Activated CD8-positive, alpha-beta memory T cell treated with anti-CD3 and anti-CD28 coated beads, Interleukin-2, amount 10 ng/mL, durations not matched to agents 7 days and 5 days (primary cell): ENCODE measurements around the gene SPRING1. TPM values are rescaled to one million over a fixed set of nuclear protein-coding genes. Genes with fewer than 3 reads are reported as not detected.
A peak's percentile ranks its signal among the peaks of the same experiment; 100 is the strongest.

Source experiments
- ATAC-seq: fragments of 150-1000 bp; cut with Tn5 transposase; one replicate; pipeline ENCODE4 v1.10.0; 2021; ENCODE audit warnings: moderate library complexity
- CTCF ChIA-PET: fragments of 350-600 bp; sonication (Branson Sonifier 250); formaldehyde crosslinking; loops from one replicate; lab custom pipeline; 2021; ENCODE audit warnings: antibody characterized with exemption; lab: Charles Lee
- DNase-seq: peaks from one replicate; pipeline ENCODE4 v3.0.0-alpha.2; 2020
- H3K27ac Mint-ChIP-seq: one replicate; pipeline ENCODE4 v1.8.0; 2021; ENCODE audit warnings: mild to moderate bottlenecking, mixed read lengths
- H3K27me3 Mint-ChIP-seq: one replicate; pipeline ENCODE4 v1.8.0; 2021; ENCODE audit warnings: mixed read lengths
- H3K36me3 Mint-ChIP-seq: one replicate; pipeline ENCODE4 v1.8.0; 2021; ENCODE audit warnings: mild to moderate bottlenecking, mixed read lengths
- H3K4me1 Mint-ChIP-seq: one replicate; pipeline ENCODE4 v1.8.0; 2021; ENCODE audit warnings: mixed read lengths
- H3K4me3 Mint-ChIP-seq: one replicate; pipeline ENCODE4 v1.8.0; 2021; ENCODE audit warnings: mild to moderate bottlenecking, moderate library complexity, mixed read lengths
- H3K9me3 Mint-ChIP-seq: one replicate; pipeline ENCODE4 v1.8.0; 2022; ENCODE audit warnings: low read depth, mixed read lengths
- total RNA-seq, 2 experiments: library from RNA; stranded (reverse); gene quantifications; one replicate each; pipeline ENCODE4 v1.2.3, GENCODE V29; 2021

Gene SPRING1
- total RNA-seq, 2 experiments from 2014 or later = 25.3 to 31.8 TPM

DNA sequence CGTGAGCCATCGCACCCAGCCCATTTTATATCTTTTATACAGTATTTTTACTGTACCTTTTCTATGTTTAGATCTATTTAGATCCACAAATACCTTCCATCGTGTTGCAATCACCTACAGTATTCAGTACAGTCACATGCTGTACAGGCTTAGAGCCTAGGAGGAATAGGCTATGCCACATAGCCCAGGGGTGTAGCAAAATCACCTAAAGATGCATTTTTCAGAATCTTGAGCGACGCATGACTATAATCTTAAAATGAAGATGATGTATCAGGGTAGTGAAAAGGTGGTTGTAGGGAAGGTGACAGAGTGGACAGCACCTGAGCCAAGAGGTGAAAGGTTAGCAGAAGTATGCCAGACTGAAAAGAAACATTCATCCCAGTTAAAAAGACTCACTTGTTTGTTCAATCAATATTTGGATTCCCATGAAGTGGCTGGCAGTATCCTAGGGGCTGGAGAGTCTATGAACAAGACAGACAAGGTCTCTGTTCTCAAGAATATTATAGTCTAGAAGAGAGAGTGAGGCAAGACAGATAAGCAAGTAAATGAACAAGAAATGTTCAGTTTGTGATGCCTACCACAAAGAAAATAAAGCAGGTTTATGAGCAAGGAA is 3.6 kb downstream of the SPRING1 start:
- Mint-ChIP-seq H3K4me1 (peaks cover 28% of the 10 kb centered on the region), H3K36me3 (peaks cover 16% of the 10 kb centered on the region), H3K27me3 (no peaks in the 10 kb centered on the region), H3K27ac (no peak overlapping the region), H3K9me3 (no peaks in the 10 kb centered on the region), H3K4me3 (no peak overlapping the region)
- ATAC-seq (no peak), DNase-seq (no peak)
- CTCF ChIA-PET = no interaction called here

- H3K27ac Mint-ChIP-seq = no peak overlapping the region
- H3K4me3 Mint-ChIP-seq = no peak overlapping the region
- H3K36me3 Mint-ChIP-seq = peaks cover 17% of the 10 kb centered on the region
- H3K27me3 Mint-ChIP-seq = no peaks in the 10 kb centered on the region
- ATAC-seq (no peak), DNase-seq (peak; percentile 30)
- peaks cover 20% of the 10 kb centered on the region for H3K4me1 Mint-ChIP-seq
- CTCF ChIA-PET = interaction anchor here (0.8 kb wide), 1 partner anchor 23 kb away, joined by 4 read pairs; no protein-coding TSS in a partner anchor
- no peaks in the 10 kb centered on the region for H3K9me3 Mint-ChIP-seq
These were observed 6.1 kb downstream of the SPRING1 start for GRCh38 chr12:116731801-116732200.

GRCh38 chr12:116727891-116728290 is 10.0 kb downstream of the SPRING1 start:
- CTCF ChIA-PET = interaction anchor here (0.9 to 2.6 kb wide), 2 partner anchors 10 to 19 kb away, joined by 3 to 12 read pairs; partner anchors contain the start of gene RNFT2
- Mint-ChIP-seq H3K27me3 (no peaks in the 10 kb centered on the region), H3K27ac (no peak overlapping the region), H3K9me3 (no peaks in the 10 kb centered on the region), H3K4me3 (no peak overlapping the region), H3K4me1 (peaks cover 4% of the 10 kb centered on the region), H3K36me3 (peaks cover 6% of the 10 kb centered on the region)
- DNase-seq (no peak), ATAC-seq (no peak)

DNA sequence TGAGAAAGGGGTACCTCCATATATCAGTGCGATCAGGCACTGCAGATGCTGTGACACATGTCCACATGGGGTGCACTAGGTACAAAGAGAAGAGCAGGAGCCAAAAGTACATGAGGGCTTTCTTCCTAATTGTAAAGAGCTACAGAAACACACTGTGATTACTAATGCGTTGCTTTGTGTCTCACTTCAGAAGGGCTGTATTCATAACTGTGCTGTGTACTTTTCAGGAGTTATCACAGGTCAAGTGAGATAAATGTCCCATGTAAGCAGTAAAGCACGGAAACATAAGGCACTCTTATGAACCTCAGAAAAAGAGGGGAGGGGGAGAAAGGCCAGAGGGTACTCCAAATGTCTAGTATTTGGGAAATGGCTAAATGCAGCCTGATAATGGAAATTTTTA is 10.6 kb downstream of the SPRING1 start:
- no peak for DNase-seq
- CTCF ChIA-PET = interaction anchor here (0.9 to 2.6 kb wide), 4 partner anchors 11 to 25 kb away, joined by 3 to 12 read pairs (median 5); partner anchors contain the start of gene RNFT2
- H3K27me3 Mint-ChIP-seq = no peaks in the 10 kb centered on the region
- peaks cover 8% of the 10 kb centered on the region for H3K36me3 Mint-ChIP-seq
- no peak overlapping the region for H3K4me3 Mint-ChIP-seq
- H3K4me1 Mint-ChIP-seq = peaks cover 9% of the 10 kb centered on the region
- H3K27ac Mint-ChIP-seq = no peak overlapping the region
- ATAC-seq = no peak
- no peaks in the 10 kb centered on the region for H3K9me3 Mint-ChIP-seq

- Mint-ChIP-seq H3K9me3 (no peaks in the 10 kb centered on the region), H3K36me3 (peaks cover 9% of the 10 kb centered on the region), H3K4me3 (no peak overlapping the region), H3K27me3 (no peaks in the 10 kb centered on the region), H3K4me1 (peaks cover 10% of the 10 kb centered on the region), H3K27ac (no peak overlapping the region)
- no peak for ATAC-seq
- CTCF ChIA-PET = interaction anchor here (1.3 to 2.6 kb wide), 3 partner anchors 18 to 25 kb away, joined by 3 to 12 read pairs (median 7); no protein-coding TSS in a partner anchor
- DNase-seq = no peak
These were observed 11.2 kb downstream of the SPRING1 start for GRCh38 chr12:116726694-116727093.

DNA sequence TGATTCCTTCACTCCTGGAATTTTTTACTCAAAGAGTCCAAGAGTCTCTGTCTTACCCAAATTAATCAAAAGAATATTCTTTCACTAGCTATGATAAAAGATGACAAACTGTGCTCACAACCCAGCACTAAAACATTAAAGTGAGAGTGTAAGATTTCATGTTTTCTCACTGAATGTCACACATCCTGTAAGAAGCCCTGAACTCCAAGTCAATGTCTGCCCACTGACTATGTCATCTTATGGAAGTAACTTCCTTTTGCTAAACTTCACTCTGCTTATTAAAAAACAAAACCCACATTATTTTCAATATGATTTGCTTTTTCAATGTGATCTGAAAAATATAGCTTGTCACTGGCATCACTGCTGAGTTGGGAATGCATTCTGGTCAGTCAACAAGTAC is 15.6 kb downstream of the SPRING1 start:
- DNase-seq (no peak), ATAC-seq (no peak)
- H3K4me1 Mint-ChIP-seq = peaks cover 16% of the 10 kb centered on the region
- no peak overlapping the region for H3K27ac Mint-ChIP-seq
- H3K36me3 Mint-ChIP-seq = peaks cover 10% of the 10 kb centered on the region
- H3K9me3 Mint-ChIP-seq = no peaks in the 10 kb centered on the region
- CTCF ChIA-PET = interaction anchor here (0.8 kb wide), 2 partner anchors 10 to 13 kb away, joined by 3 read pairs; no protein-coding TSS in a partner anchor
- no peaks in the 10 kb centered on the region for H3K27me3 Mint-ChIP-seq
- no peak overlapping the region for H3K4me3 Mint-ChIP-seq

- peaks cover 16% of the 10 kb centered on the region for H3K4me1 Mint-ChIP-seq
- ATAC-seq (no peak), DNase-seq (no peak)
These were observed 17.9 kb downstream of the SPRING1 start for GRCh38 chr12:116719731-116720528.

DNA sequence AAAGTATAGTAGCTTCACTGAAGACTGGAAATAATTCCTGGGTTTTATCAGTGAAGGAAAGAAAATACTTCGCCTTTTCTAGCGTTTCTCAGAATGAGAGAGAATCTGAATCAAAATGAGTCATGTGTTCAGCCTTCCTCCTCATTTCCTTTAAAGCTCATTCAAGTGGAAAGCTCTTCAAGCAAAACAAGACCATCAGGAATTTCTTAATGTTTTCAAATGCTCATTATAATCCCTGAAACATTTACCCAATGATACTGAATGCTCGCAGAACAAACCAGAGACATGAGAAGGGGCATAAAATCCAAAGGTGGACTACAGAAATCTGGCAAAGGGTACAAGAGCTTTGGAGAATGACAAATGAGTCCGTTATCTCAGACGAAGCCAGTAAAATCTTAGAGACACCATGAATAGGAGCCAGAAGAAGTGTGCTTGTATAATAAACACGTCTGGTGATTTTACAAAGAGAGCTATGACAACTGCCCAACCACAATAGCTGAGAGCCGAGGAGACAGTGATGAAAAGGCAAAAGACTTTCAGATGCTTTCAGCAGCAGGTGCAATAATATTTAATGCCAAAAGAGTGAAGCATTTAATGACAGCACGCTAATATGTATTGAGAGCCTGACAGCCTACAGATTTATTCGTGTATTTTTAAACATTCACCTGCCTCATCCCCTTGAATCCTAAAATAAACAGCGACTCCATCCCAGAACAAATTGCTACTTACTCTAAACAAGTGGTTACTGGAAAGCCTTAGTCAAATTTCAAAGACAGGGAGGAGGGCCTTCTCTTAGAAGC is 19.0 kb downstream of the SPRING1 start:
- Mint-ChIP-seq H3K27me3 (no peaks in the 10 kb centered on the region), H3K4me1 (peaks cover 16% of the 10 kb centered on the region), H3K36me3 (peaks cover 19% of the 10 kb centered on the region), H3K27ac (no peak overlapping the region), H3K9me3 (no peaks in the 10 kb centered on the region), H3K4me3 (no peak overlapping the region)
- CTCF ChIA-PET = interaction anchor here (0.7 to 1.5 kb wide), 3 partner anchors 10 to 14 kb away, joined by 3 to 6 read pairs (median 5); no protein-coding TSS in a partner anchor
- ATAC-seq (no peak), DNase-seq (no peak)

More at GRCh38 chr12:116719731-116720528, 17.9 kb downstream of the SPRING1 start:
- Mint-ChIP-seq H3K9me3 (no peaks in the 10 kb centered on the region), H3K4me3 (no peak overlapping the region), H3K27me3 (no peaks in the 10 kb centered on the region), H3K36me3 (peaks cover 18% of the 10 kb centered on the region), H3K27ac (no peak overlapping the region)
- CTCF ChIA-PET = interaction anchor here (0.6 to 1.5 kb wide), 2 partner anchors 11 to 259 kb away, joined by 5 to 6 read pairs; no protein-coding TSS in a partner anchor

- H3K27me3 Mint-ChIP-seq = no peaks in the 10 kb centered on the region
- no peak overlapping the region for H3K27ac Mint-ChIP-seq
- H3K9me3 Mint-ChIP-seq = no peaks in the 10 kb centered on the region
- no peak overlapping the region for H3K4me3 Mint-ChIP-seq
- ATAC-seq (no peak), DNase-seq (no peak)
- CTCF ChIA-PET = interaction anchor here (0.5 to 1.3 kb wide), 3 partner anchors 9 to 476 kb away, joined by 3 to 5 read pairs (median 3); no protein-coding TSS in a partner anchor
- H3K4me1 Mint-ChIP-seq = peaks cover 13% of the 10 kb centered on the region
- peaks cover 16% of the 10 kb centered on the region for H3K36me3 Mint-ChIP-seq
These were observed 20.1 kb downstream of the SPRING1 start for GRCh38 chr12:116717466-116718437.

DNA sequence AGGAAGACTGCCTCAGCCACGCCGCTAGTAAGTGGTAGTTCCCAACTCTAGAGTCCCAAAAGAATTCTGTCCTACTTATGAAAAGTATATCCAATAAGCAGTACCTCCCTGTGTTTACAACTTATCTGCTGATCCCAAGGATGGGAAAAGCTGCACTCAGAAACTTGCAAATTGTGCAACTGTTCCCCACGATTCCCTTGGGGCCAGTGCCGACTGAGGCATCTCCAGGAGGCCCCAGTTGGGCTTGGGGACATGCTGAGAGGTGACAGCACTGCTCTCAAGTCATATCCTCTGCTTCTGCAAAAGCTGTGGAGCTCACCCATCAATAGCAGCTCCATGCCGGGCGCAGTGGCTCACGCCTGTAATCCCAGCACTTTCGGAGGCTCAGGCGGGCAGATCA is 23.7 kb downstream of the SPRING1 start:
- CTCF ChIA-PET = no interaction called here
- H3K4me3 Mint-ChIP-seq = no peak overlapping the region
- H3K27ac Mint-ChIP-seq = no peak overlapping the region
- ATAC-seq (no peak), DNase-seq (no peak)
- H3K27me3 Mint-ChIP-seq = peaks cover 12% of the 10 kb centered on the region
- no peaks in the 10 kb centered on the region for H3K9me3 Mint-ChIP-seq
- peaks cover 9% of the 10 kb centered on the region for H3K36me3 Mint-ChIP-seq
- peaks cover 7% of the 10 kb centered on the region for H3K4me1 Mint-ChIP-seq

GRCh38 chr12:116713527-116713926 is 24.3 kb downstream of the SPRING1 start:
- CTCF ChIA-PET = no interaction called here
- ATAC-seq = no peak
- H3K4me1 Mint-ChIP-seq = peaks cover 8% of the 10 kb centered on the region

More at GRCh38 chr12:116713527-116713926, 24.3 kb downstream of the SPRING1 start:
- Mint-ChIP-seq H3K4me3 (no peak overlapping the region), H3K36me3 (peaks cover 9% of the 10 kb centered on the region), H3K9me3 (no peaks in the 10 kb centered on the region), H3K27me3 (peaks cover 19% of the 10 kb centered on the region), H3K27ac (no peak overlapping the region)
- no peak for DNase-seq
